ES-I3 (cell line): ENCODE results near the gene LY86.

ENCODE experiments used
- H3K36me3 ChIP-seq: 2 replicates; pipeline ENCODE4 v1.6.1; 2013; ENCODE audit warnings: mild to moderate bottlenecking, low read length, control low read depth, moderate library complexity; ENCODE audit not compliant: insufficient read depth
- H3K4me1 ChIP-seq: 2 replicates; pipeline ENCODE4 v1.6.1; 2013; ENCODE audit warnings: mild to moderate bottlenecking, control low read depth, low read length; ENCODE audit not compliant: insufficient read depth
- H3K9ac ChIP-seq: 2 replicates; pipeline ENCODE4 v1.6.1; 2013; ENCODE audit warnings: low read depth, mild to moderate bottlenecking, low read length, moderate library complexity
- H3K9me3 ChIP-seq: 2 replicates; pipeline ENCODE4 v1.6.1; 2013; ENCODE audit warnings: mild to moderate bottlenecking, low read length, moderate library complexity; ENCODE audit not compliant: control insufficient read depth, insufficient read depth

The LY86 gene

GRCh38 chr6:6584310-6585002 lies 4.1 kb upstream of the LY86 start:
- H3K9me3 ChIP-seq = no peaks in the 10 kb centered on the region
- H3K36me3 ChIP-seq = no peaks in the 10 kb centered on the region
- H3K9ac ChIP-seq = no peak overlapping the region
- H3K4me1 ChIP-seq = no peaks in the 10 kb centered on the region

- Histone ChIP-seq H3K9ac (no peak overlapping the region), H3K4me1 (no peaks in the 10 kb centered on the region), H3K9me3 (no peaks in the 10 kb centered on the region), H3K36me3 (no peaks in the 10 kb centered on the region)
Measured at GRCh38 chr6:6585003-6585311, 3.6 kb upstream of the LY86 start.

DNA sequence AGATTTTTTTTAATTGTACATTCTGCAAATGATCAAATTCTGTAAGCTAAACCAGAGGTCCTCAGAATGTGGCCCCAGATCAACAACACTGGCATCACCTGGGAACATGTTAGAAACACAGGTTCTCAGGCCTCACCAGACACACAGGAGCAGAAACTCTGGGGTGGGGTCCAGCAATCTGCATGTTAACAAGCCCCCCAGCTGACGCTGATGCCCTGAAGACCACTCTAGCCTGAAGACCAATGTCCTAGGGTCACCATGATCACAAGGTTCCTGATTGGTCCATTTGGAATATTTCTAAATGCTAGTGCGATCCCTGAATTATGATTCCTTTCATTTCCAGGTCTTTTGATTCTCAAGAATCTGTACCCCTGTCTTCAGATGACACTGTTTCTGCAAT lies 2.4 kb upstream of the LY86 start:
- Histone ChIP-seq H3K9me3 (no peaks in the 10 kb centered on the region), H3K9ac (no peak overlapping the region), H3K36me3 (no peaks in the 10 kb centered on the region), H3K4me1 (no peaks in the 10 kb centered on the region)

GRCh38 chr6:6586671-6587526 lies 1.6 kb upstream of the LY86 start:
- Histone ChIP-seq H3K4me1 (no peaks in the 10 kb centered on the region), H3K9ac (no peak overlapping the region), H3K9me3 (no peaks in the 10 kb centered on the region), H3K36me3 (no peaks in the 10 kb centered on the region)

DNA sequence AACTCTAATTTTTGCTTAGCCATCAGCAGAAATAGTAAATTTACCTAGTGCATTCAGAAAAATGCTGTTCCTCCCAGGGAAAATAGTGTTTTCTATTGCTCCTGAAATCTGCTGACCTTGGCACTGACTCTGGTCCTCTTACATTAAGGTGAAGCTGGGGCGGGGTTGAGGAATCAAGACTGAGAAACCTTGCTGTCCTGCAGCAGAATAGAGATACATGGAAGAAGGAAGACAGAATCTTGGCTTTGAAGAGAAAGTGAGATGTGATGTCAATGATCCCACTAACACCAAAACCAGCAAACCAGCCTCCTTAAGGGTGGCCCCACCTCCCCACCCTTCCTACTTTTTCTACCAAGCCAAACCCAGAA lies 840 bp upstream of the LY86 start:
- Histone ChIP-seq H3K36me3 (no peaks in the 10 kb centered on the region), H3K9me3 (no peaks in the 10 kb centered on the region), H3K9ac (no peak overlapping the region), H3K4me1 (no peaks in the 10 kb centered on the region)

DNA sequence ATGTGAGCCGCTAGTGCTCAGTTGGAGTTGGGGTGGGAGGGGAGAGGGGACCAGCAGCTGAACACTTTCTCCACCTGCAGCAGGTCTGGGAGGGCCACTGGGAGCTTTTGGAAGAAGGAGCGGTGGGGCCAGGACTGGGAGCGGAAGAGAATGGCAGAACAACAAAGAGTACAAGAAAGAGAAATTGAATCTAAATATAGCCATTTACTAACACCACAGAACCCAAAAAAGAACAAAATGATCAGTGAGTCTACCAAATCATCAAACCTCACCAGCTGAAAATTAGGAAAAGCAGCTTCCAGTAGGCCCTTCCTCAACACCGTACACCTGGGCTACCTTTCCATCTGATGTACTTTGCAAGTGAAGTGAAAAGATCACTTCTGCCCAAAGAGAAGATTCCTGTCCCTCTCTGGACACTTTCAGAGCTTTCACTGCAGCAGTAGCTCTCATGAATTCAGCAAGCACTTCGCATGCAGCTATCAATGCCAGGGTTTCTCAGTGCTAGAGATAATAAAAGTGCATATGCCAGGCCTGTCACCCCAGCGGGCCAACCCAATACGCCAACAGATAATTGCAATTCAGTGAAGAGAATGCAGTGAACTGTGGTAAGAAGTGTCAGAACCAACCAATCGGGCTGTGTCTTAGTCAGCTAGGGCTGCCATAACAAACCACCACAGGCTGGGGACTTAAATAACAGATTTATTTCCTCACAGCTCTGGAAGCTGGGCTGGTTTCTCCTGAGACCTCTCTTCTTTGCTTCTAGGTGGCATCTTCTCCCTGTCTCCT lies 597 bp downstream of the LY86 start:
- no peak overlapping the region for H3K9ac ChIP-seq
- H3K4me1 ChIP-seq = no peaks in the 10 kb centered on the region

GRCh38 chr6:6590530-6590929 lies 2.0 kb downstream of the LY86 start:
- Histone ChIP-seq H3K9ac (no peak overlapping the region), H3K36me3 (no peaks in the 10 kb centered on the region), H3K4me1 (no peaks in the 10 kb centered on the region), H3K9me3 (no peaks in the 10 kb centered on the region; the same call in 1 of the 2 replicates)

More for the DNA sequence above, 597 bp downstream of the LY86 start:
- no peaks in the 10 kb centered on the region for H3K9me3 ChIP-seq
- no peaks in the 10 kb centered on the region for H3K36me3 ChIP-seq

- H3K9me3 ChIP-seq = no peaks in the 10 kb centered on the region; the same call in 1 of the 2 replicates
- H3K4me1 ChIP-seq = no peaks in the 10 kb centered on the region
- H3K36me3 ChIP-seq = no peaks in the 10 kb centered on the region
- no peak overlapping the region for H3K9ac ChIP-seq
Measured at GRCh38 chr6:6591778-6592465, 3.4 kb downstream of the LY86 start.

- Histone ChIP-seq H3K9ac (no peak overlapping the region), H3K4me1 (no peaks in the 10 kb centered on the region), H3K9me3 (no peaks in the 10 kb centered on the region; the same call in 1 of the 2 replicates), H3K36me3 (no peaks in the 10 kb centered on the region)
Measured at GRCh38 chr6:6592826-6593475, 4.4 kb downstream of the LY86 start.

DNA sequence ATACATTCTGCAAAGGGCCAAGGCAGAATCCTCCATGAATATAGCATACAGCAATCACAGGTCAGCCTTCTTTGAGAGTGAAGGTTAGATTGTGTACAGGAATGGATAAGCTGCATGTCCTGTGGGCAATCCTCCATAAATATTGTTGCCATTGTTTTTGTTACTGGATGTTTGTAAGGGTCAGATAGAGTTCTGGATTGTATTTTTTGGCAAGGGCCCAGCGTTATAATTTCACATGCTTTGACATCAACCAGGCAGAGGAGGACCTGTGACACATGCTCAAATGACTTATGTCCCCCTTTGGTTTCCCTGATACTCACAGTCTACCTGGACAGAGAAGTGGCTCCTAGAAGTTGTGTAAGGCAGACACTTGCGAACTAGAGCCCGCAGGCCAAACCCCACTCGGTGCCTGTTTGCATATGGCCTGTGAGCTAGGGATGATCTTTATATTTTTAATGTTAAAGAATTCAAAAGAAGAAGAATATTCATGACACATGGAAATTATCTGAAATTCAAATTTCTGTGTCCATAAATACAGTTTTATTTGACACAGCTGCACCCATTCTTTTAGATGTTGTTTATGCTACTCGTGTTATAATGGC lies 5.4 kb downstream of the LY86 start:
- no peaks in the 10 kb centered on the region for H3K36me3 ChIP-seq
- H3K9ac ChIP-seq = no peak overlapping the region
- H3K9me3 ChIP-seq = no peaks in the 10 kb centered on the region; the same call in 1 of the 2 replicates
- no peaks in the 10 kb centered on the region for H3K4me1 ChIP-seq

DNA sequence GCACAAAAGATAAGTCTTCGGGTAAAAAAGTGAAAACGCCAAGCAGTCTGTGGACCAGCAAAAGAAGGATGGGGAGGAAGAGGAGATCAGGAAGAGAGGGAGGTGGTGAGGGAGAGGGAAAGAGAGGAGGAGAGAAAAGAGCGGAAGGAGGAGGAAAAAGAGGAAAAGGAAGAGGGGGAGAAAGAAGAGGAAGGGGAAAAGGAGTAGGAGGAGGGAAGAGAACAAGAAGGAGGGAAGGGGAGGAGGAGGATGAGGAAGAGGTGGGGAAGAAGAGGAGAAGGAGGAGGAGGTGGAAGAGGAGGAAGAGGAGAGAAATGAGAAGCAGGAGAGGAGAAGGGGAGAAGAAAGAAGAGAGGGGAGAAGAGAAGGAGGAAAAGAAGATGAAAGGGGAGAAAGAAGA lies 6.5 kb downstream of the LY86 start:
- Histone ChIP-seq H3K36me3 (no peaks in the 10 kb centered on the region), H3K9me3 (no peaks in the 10 kb centered on the region; the same call in 1 of the 2 replicates), H3K4me1 (no peaks in the 10 kb centered on the region), H3K9ac (no peak overlapping the region)

- no peak overlapping the region for H3K9ac ChIP-seq
- no peaks in the 10 kb centered on the region for H3K36me3 ChIP-seq
- peaks cover 4% of the 10 kb centered on the region for H3K4me1 ChIP-seq
- H3K9me3 ChIP-seq = no peaks in the 10 kb centered on the region; the same call in 1 of the 2 replicates
Measured at GRCh38 chr6:6595952-6596351, 7.4 kb downstream of the LY86 start.

- H3K36me3 ChIP-seq = no peaks in the 10 kb centered on the region
- peaks cover 7% of the 10 kb centered on the region for H3K4me1 ChIP-seq
- H3K9me3 ChIP-seq = no peaks in the 10 kb centered on the region; the same call in 1 of the 2 replicates
- H3K9ac ChIP-seq = no peak overlapping the region
Measured at GRCh38 chr6:6596529-6597328, 8.2 kb downstream of the LY86 start.
